ENCODE results near the gene NDUFB8. TPM values are rescaled to one million over a fixed set of nuclear protein-coding genes. Genes with fewer than 3 reads are reported as not detected.
A peak's percentile ranks its signal among the peaks of the same experiment; 100 is the strongest.

NDUFB8 gene
- total and polyA plus RNA-seq, 10 of the 15 experiments (the other 5 are each of a cell fraction or from before 2014, with no cell fraction given) = 180 to 572 (median 382) TPM

DNA sequence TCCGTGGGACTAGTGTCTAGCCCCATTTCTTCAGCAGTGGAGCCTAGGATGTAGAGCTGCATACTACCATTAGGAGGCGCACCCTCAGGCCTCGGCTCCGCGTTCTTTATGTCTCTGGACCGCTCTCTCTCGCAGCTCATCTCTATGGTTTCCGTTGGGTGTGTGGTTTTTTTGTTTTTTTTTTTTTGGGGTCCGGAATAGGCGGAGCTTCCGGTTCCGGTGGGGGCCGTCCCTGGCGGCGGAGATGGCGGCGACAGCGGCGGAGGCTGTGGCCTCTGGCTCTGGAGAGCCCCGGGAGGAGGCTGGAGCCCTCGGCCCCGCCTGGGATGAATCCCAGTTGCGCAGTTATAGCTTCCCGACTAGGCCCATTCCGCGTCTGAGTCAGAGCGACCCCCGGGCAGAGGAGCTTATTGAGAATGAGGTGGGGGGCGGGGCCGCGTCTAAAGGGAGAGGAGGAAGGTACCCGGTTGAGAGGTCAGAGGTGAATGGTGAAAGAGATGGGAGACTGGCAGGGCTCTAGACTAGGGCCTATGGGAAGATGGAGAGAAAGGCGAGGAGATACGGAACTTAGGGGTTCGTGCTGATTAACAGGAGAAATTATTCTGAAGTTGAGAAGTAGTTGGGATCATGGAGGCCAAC is 6.2 kb upstream of the NDUFB8 start, which contains the start of gene HIF1AN:
Gene HIF1AN (plus strand): TSS at position 229 of the 639 bp plus-strand sequence. CDS start 16 bp downstream, at position 245.
- H3K27ac ChIP-seq (ENCODE audit: control insufficient read depth, insufficient read depth) = peak within 1 kb of the TSS; percentile 45
- no peaks in the 10 kb centered on the region; the same call in 2 of the 3 replicates for H3K9me3 ChIP-seq (replicated peaks; ENCODE audit: control insufficient read depth, insufficient read depth, low read length)
- peak within 1 kb of the TSS; percentile 95 for H3K4me3 ChIP-seq
- 2% methylated on average over 35 of the region's 35 CpGs for WGBS (ENCODE audit: insufficient coverage, insufficient replicate concordance, low lambda C conversion rate, missing lambda C conversion rate)
- ChIA-PET SMC1A (ENCODE audit: uncharacterized antibody, unreplicated experiment) (interaction anchor here (0.6 to 2.8 kb wide), 5 partner anchors 9 to 66 kb away, joined by 3 to 8 read pairs (median 5); partner anchors contain the start of gene SEC31B), RAD21 (ENCODE audit: unreplicated experiment) (interaction anchor here (0.7 to 2.0 kb wide), 5 partner anchors 190 to 1969 kb away, joined by 3 to 5 read pairs (median 3); partner anchors contain the start of gene SCD), POLR2A (interaction anchor here (0.6 to 1.3 kb wide), 11 partner anchors 10 to 797 kb away, joined by 3 to 4 read pairs (median 3); no protein-coding TSS in a partner anchor), CTCF (interaction anchor here (0.6 to 3.3 kb wide), 20 partner anchors 9 to 738 kb away, joined by 3 to 22 read pairs (median 3); no protein-coding TSS in a partner anchor)
- peaks cover 28% of the 10 kb centered on the region for H3K79me2 ChIP-seq (ENCODE audit: control insufficient read depth, insufficient read depth, low read length)
- peak within 1 kb of the TSS; percentile 52 for H3K9ac ChIP-seq (ENCODE audit: control insufficient read depth, insufficient read depth, low read length)
- ATAC-seq (peak; percentile 97), DNase-seq (ENCODE audit: low read depth, low spot score) (peak; percentile 85), FAIRE-seq (peak; percentile 93)
- H3K4me1 ChIP-seq (ENCODE audit: control insufficient read depth, insufficient read depth, low read length) = peaks cover 11% of the 10 kb centered on the region
- H4K20me1 ChIP-seq (ENCODE audit: control insufficient read depth, insufficient read depth) = no peaks in the 10 kb centered on the region
- intact Hi-C loops (cut with micrococcal nuclease; ENCODE audit: unreplicated experiment) (no loop called here), in situ Hi-C loops (cut with MboI) (no loop called here)
- H3K27me3 ChIP-seq (replicated peaks in 1 of 2; ENCODE audit: control insufficient read depth in 2 of 2, insufficient read depth in 2 of 2, low read length in 1 of 2) = no peaks in the 10 kb centered on the region
- peaks cover 3 to 15% of the 10 kb centered on the region in 2 experiments; a peak in 3 of 4 replicates for H3K36me3 ChIP-seq (ENCODE audit: control insufficient read depth in 2 of 2, insufficient read depth in 2 of 2, low read length in 1 of 2)
- H3K4me2 ChIP-seq (ENCODE audit: control insufficient read depth, insufficient read depth) = peak within 1 kb of the TSS; percentile 93
- no TSS peak for BruUV-seq (replicated peaks)
- peak within 1 kb of the TSS; percentile 99 for H2AFZ ChIP-seq (ENCODE audit: control insufficient read depth, low read depth, low read length)
- TF ChIP-seq ZNF217 (IDR thresholded peaks at IDR 0.05) = no peak
- TF ChIP-seq RUNX3 (IDR thresholded peaks at IDR 0.05; ENCODE audit: low read length) = peak; percentile 96
- TF ChIP-seq, protein P1, sequence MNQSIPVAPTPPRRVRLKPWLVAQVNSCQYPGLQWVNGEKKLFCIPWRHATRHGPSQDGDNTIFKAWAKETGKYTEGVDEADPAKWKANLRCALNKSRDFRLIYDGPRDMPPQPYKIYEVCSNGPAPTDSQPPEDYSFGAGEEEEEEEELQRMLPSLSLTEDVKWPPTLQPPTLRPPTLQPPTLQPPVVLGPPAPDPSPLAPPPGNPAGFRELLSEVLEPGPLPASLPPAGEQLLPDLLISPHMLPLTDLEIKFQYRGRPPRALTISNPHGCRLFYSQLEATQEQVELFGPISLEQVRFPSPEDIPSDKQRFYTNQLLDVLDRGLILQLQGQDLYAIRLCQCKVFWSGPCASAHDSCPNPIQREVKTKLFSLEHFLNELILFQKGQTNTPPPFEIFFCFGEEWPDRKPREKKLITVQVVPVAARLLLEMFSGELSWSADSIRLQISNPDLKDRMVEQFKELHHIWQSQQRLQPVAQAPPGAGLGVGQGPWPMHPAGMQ (IDR thresholded peaks at IDR 0.05; ENCODE audit: borderline replicate concordance) = no peak
- TF ChIP-seq ZNF384 (IDR thresholded peaks at IDR 0.05; ENCODE audit: borderline replicate concordance, low read depth, low read length) = peak; percentile 99
- peak; percentile 75 for TF ChIP-seq ATF7 (IDR thresholded peaks at IDR 0.05; ENCODE audit: low read depth)
- TF ChIP-seq, protein P2, sequence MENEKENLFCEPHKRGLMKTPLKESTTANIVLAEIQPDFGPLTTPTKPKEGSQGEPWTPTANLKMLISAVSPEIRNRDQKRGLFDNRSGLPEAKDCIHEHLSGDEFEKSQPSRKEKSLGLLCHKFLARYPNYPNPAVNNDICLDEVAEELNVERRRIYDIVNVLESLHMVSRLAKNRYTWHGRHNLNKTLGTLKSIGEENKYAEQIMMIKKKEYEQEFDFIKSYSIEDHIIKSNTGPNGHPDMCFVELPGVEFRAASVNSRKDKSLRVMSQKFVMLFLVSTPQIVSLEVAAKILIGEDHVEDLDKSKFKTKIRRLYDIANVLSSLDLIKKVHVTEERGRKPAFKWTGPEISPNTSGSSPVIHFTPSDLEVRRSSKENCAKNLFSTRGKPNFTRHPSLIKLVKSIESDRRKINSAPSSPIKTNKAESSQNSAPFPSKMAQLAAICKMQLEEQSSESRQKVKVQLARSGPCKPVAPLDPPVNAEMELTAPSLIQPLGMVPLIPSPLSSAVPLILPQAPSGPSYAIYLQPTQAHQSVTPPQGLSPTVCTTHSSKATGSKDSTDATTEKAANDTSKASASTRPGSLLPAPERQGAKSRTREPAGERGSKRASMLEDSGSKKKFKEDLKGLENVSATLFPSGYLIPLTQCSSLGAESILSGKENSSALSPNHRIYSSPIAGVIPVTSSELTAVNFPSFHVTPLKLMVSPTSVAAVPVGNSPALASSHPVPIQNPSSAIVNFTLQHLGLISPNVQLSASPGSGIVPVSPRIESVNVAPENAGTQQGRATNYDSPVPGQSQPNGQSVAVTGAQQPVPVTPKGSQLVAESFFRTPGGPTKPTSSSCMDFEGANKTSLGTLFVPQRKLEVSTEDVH (IDR thresholded peaks at IDR 0.05; ENCODE audit: low read depth, partially characterized antibody) = peak; percentile 77
- TF ChIP-seq, protein P3, sequence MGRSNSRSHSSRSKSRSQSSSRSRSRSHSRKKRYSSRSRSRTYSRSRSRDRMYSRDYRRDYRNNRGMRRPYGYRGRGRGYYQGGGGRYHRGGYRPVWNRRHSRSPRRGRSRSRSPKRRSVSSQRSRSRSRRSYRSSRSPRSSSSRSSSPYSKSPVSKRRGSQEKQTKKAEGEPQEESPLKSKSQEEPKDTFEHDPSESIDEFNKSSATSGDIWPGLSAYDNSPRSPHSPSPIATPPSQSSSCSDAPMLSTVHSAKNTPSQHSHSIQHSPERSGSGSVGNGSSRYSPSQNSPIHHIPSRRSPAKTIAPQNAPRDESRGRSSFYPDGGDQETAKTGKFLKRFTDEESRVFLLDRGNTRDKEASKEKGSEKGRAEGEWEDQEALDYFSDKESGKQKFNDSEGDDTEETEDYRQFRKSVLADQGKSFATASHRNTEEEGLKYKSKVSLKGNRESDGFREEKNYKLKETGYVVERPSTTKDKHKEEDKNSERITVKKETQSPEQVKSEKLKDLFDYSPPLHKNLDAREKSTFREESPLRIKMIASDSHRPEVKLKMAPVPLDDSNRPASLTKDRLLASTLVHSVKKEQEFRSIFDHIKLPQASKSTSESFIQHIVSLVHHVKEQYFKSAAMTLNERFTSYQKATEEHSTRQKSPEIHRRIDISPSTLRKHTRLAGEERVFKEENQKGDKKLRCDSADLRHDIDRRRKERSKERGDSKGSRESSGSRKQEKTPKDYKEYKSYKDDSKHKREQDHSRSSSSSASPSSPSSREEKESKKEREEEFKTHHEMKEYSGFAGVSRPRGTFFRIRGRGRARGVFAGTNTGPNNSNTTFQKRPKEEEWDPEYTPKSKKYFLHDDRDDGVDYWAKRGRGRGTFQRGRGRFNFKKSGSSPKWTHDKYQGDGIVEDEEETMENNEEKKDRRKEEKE (IDR thresholded peaks at IDR 0.05) = no peak
- no peak for TF ChIP-seq NR2C2 (IDR thresholded peaks at IDR 0.05; ENCODE audit: borderline replicate concordance, control insufficient read depth, insufficient read length, low read depth)
- TF ChIP-seq POLR2A (IDR thresholded peaks at IDR 0.05; ENCODE audit: low read depth, low read length) = peak; percentile 95
- TF ChIP-seq BMI1 (IDR thresholded peaks at IDR 0.05; ENCODE audit: borderline replicate concordance) = no peak
- 0 out of 2 replicates have a peak, but pooled peaks have one; percentile 66 for TF ChIP-seq STAT3 (IDR thresholded peaks at IDR 0.05; ENCODE audit: low read depth, low read length)
- TF ChIP-seq, protein P4, sequence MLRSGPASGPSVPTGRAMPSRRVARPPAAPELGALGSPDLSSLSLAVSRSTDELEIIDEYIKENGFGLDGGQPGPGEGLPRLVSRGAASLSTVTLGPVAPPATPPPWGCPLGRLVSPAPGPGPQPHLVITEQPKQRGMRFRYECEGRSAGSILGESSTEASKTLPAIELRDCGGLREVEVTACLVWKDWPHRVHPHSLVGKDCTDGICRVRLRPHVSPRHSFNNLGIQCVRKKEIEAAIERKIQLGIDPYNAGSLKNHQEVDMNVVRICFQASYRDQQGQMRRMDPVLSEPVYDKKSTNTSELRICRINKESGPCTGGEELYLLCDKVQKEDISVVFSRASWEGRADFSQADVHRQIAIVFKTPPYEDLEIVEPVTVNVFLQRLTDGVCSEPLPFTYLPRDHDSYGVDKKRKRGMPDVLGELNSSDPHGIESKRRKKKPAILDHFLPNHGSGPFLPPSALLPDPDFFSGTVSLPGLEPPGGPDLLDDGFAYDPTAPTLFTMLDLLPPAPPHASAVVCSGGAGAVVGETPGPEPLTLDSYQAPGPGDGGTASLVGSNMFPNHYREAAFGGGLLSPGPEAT (IDR thresholded peaks at IDR 0.05; ENCODE audit: low read depth) = peak; percentile 98
- TF ChIP-seq MEF2A (IDR thresholded peaks at IDR 0.05; ENCODE audit: insufficient read depth, low read depth, low read length) = peak; percentile 66; the same call in 1 of the 2 replicates

Measured in GM12878 (cell line).